ENCODE data around the gene RAP2A.

Gene RAP2A

GRCh38 chr13:97431171-97431764, 2.7 kb upstream of the RAP2A start:
- Mint-ChIP-seq H3K27me3 (ENCODE audit: low read depth) (no peaks in the 10 kb centered on the region), H3K9me3 (no peaks in the 10 kb centered on the region), H3K27ac (peak overlapping the region; percentile 45 to 98 (median 93)), H3K4me1 (peaks cover 33% of the 10 kb centered on the region), H3K4me3 (peak overlapping the region; percentile 93 to 96 (median 93)), H3K36me3 (ENCODE audit: low read depth) (no peaks in the 10 kb centered on the region)
- TF ChIP-seq CTCF (IDR thresholded peaks at IDR 0.05; ENCODE audit: unreplicated experiment in 3 of 3), result no peak

GRCh38 chr13:97432232-97432916, 1.6 kb upstream of the RAP2A start:
- Mint-ChIP-seq H3K36me3 (ENCODE audit: low read depth) (no peaks in the 10 kb centered on the region), H3K4me3 (peak overlapping the region; percentile 93 to 96 (median 93)), H3K27me3 (ENCODE audit: low read depth) (no peaks in the 10 kb centered on the region), H3K4me1 (peaks cover 38% of the 10 kb centered on the region), H3K9me3 (no peaks in the 10 kb centered on the region), H3K27ac (peak overlapping the region; percentile 93 to 99 (median 98))
- TF ChIP-seq CTCF (IDR thresholded peaks at IDR 0.05; ENCODE audit: unreplicated experiment in 3 of 3), result no peak

GRCh38 chr13:97432917-97433726, 847 bp upstream of the RAP2A start:
- peak overlapping the region; percentile 93 to 99 (median 98) for H3K27ac Mint-ChIP-seq
- no peaks in the 10 kb centered on the region for H3K9me3 Mint-ChIP-seq
- TF ChIP-seq CTCF (IDR thresholded peaks at IDR 0.05; ENCODE audit: unreplicated experiment in 3 of 3), result no peak
- H3K4me3 Mint-ChIP-seq, result peak overlapping the region; percentile 93 to 96 (median 93)
- H3K36me3 Mint-ChIP-seq (ENCODE audit: low read depth), result no peaks in the 10 kb centered on the region
- H3K27me3 Mint-ChIP-seq (ENCODE audit: low read depth), result no peaks in the 10 kb centered on the region
- H3K4me1 Mint-ChIP-seq, result peaks cover 38% of the 10 kb centered on the region

- H3K4me1 Mint-ChIP-seq, result peaks cover 35% of the 10 kb centered on the region
Observed at GRCh38 chr13:97434397-97435201, 630 bp downstream of the RAP2A start.

More at GRCh38 chr13:97434397-97435201, 630 bp downstream of the RAP2A start:
- H3K27ac Mint-ChIP-seq, result peak overlapping the region; percentile 89 to 97 (median 97)
- H3K4me3 Mint-ChIP-seq, result peak overlapping the region; percentile 96 to 98 (median 98)
- H3K36me3 Mint-ChIP-seq (ENCODE audit: low read depth), result no peaks in the 10 kb centered on the region
- no peaks in the 10 kb centered on the region for H3K27me3 Mint-ChIP-seq (ENCODE audit: low read depth)
- no peak for TF ChIP-seq CTCF (IDR thresholded peaks at IDR 0.05; ENCODE audit: unreplicated experiment in 3 of 3)
- no peaks in the 10 kb centered on the region for H3K9me3 Mint-ChIP-seq

All from nephron (organoid).